Mesothelial cell of epicardium (in vitro differentiated cells): ENCODE results near the gene NR2C1. TPM values are rescaled to one million over a fixed set of nuclear protein-coding genes. Genes with fewer than 3 reads are reported as not detected.

Experiments used
- DNase-seq, 2 experiments: peaks; one replicate each; pipeline ENCODE4 v3.0.0; 2021; ENCODE audit warnings: low spot score in 2 of 2; ENCODE audit not compliant: unreplicated experiment in 2 of 2
- H3K27ac Mint-ChIP-seq: 2 replicates; pipeline ENCODE4 v1.8.0; 2021; ENCODE audit warnings: mixed read lengths
- H3K27me3 Mint-ChIP-seq: 2 replicates; pipeline ENCODE4 v1.8.0; 2021; ENCODE audit warnings: low read depth, mixed read lengths
- H3K36me3 Mint-ChIP-seq: 2 replicates; pipeline ENCODE4 v1.8.0; 2021; ENCODE audit warnings: mixed read lengths
- H3K4me1 Mint-ChIP-seq: 2 replicates; pipeline ENCODE4 v1.8.0; 2021; ENCODE audit warnings: mixed read lengths
- H3K4me3 Mint-ChIP-seq: 2 replicates; pipeline ENCODE4 v1.8.0; 2021; ENCODE audit warnings: mild to moderate bottlenecking, moderate library complexity, mixed read lengths
- H3K9me3 Mint-ChIP-seq: 2 replicates; pipeline ENCODE4 v1.8.0; 2021; ENCODE audit warnings: mixed read lengths
- total RNA-seq: library from RNA; stranded (reverse); gene quantifications from 3 replicates; pipeline ENCODE4 v1.2.1, GENCODE V29; 2021
- TF ChIP-seq, protein P1 (sequence below): fragments of 200-600 bp; sonication (generic); IDR thresholded peaks from one replicate; pipeline ENCODE4 v1.5.0; 2021; ENCODE audit warnings: antibody characterized with exemption; ENCODE audit not compliant: unreplicated experiment

NR2C1 gene
- total RNA-seq, 1 donor from 2014 or later = 52.4 TPM

- Mint-ChIP-seq H3K4me1 (peaks cover 13% of the 10 kb centered on the region), H3K36me3 (peaks cover 17% of the 10 kb centered on the region), H3K9me3 (peaks cover 4% of the 10 kb centered on the region), H3K27me3 (no peaks in the 10 kb centered on the region), H3K4me3 (no peak overlapping the region), H3K27ac (peak overlapping the region; percentile 71)
- no peak for DNase-seq
- TF ChIP-seq, protein P1, sequence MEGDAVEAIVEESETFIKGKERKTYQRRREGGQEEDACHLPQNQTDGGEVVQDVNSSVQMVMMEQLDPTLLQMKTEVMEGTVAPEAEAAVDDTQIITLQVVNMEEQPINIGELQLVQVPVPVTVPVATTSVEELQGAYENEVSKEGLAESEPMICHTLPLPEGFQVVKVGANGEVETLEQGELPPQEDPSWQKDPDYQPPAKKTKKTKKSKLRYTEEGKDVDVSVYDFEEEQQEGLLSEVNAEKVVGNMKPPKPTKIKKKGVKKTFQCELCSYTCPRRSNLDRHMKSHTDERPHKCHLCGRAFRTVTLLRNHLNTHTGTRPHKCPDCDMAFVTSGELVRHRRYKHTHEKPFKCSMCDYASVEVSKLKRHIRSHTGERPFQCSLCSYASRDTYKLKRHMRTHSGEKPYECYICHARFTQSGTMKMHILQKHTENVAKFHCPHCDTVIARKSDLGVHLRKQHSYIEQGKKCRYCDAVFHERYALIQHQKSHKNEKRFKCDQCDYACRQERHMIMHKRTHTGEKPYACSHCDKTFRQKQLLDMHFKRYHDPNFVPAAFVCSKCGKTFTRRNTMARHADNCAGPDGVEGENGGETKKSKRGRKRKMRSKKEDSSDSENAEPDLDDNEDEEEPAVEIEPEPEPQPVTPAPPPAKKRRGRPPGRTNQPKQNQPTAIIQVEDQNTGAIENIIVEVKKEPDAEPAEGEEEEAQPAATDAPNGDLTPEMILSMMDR = no peak
These were observed 100.2 kb downstream of the NR2C1 start for GRCh38 chr12:94973221-94973620.

DNA sequence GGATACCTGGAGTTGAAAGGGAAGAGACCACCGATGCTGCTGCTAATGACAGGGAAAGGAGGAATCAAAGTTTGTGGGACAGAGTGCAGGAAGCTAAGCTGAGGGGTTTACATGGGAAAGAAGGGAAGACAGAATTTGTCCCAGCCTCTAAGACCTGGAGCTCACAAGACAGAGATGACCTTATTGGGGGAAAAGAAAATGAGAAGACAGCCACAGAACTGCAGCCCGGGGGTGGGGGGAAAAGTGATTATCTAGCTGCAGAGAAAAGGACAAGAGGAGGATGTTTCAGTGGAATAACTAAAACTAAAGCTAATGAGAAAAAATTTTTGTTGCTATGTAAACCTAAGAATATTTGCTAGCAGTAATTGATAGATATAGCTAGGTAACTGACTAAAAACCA is 100.6 kb downstream of the NR2C1 start:
- TF ChIP-seq, protein P1 = no peak
- Mint-ChIP-seq H3K27ac (peak overlapping the region; percentile 23), H3K27me3 (no peaks in the 10 kb centered on the region), H3K36me3 (peaks cover 17% of the 10 kb centered on the region), H3K4me1 (peaks cover 9% of the 10 kb centered on the region), H3K4me3 (no peak overlapping the region), H3K9me3 (peaks cover 4% of the 10 kb centered on the region)
- no peak for DNase-seq

- Mint-ChIP-seq H3K4me1 (peaks cover 8% of the 10 kb centered on the region), H3K9me3 (peaks cover 4% of the 10 kb centered on the region), H3K27me3 (no peaks in the 10 kb centered on the region), H3K36me3 (peaks cover 17% of the 10 kb centered on the region), H3K27ac (peak overlapping the region; percentile 43), H3K4me3 (no peak overlapping the region)
- TF ChIP-seq, protein P1 = no peak
- no peak for DNase-seq
These were observed 101.5 kb downstream of the NR2C1 start for GRCh38 chr12:94971923-94972322.

GRCh38 chr12:94970560-94970959 is 102.9 kb downstream of the NR2C1 start:
- H3K4me1 Mint-ChIP-seq = peaks cover 8% of the 10 kb centered on the region
- peaks cover 4% of the 10 kb centered on the region for H3K9me3 Mint-ChIP-seq
- H3K27me3 Mint-ChIP-seq = no peaks in the 10 kb centered on the region
- TF ChIP-seq, protein P1 = no peak
- H3K27ac Mint-ChIP-seq = no peak overlapping the region
- peaks cover 17% of the 10 kb centered on the region for H3K36me3 Mint-ChIP-seq
- no peak overlapping the region for H3K4me3 Mint-ChIP-seq
- DNase-seq = no peak

Other genes starting within 250 kb of the NR2C1 start
- gene NDUFA12, start 69.9 kb downstream of the NR2C1 start, total RNA-seq = 63.4 to 74.0 TPM (median 71.0 TPM) in 3 replicates
- gene FGD6, start 143.8 kb upstream of the NR2C1 start, total RNA-seq = 17.5 to 18.2 TPM (median 18.0 TPM) in 3 replicates
- 107 to 110 TPM (median 107 TPM) in 3 replicates for gene VEZT, start 144.2 kb upstream of the NR2C1 start, total RNA-seq